Colonic mucosa (tissue), 4 donors: ENCODE measurements around the gene OR51B6. TPM values are rescaled to one million over a fixed set of nuclear protein-coding genes. Genes with fewer than 3 reads are reported as not detected.

Experiments
- DNase-seq: peaks from one replicate; pipeline ENCODE4 v3.0.0-alpha.2; 2020
- H3K27ac ChIP-seq: fragments of 200-600 bp; one replicate; pipeline ENCODE4 v1.8.0; 2021
- H3K27me3 ChIP-seq: fragments of 200-600 bp; one replicate; pipeline ENCODE4 v1.8.0; 2021
- H3K36me3 ChIP-seq: fragments of 200-600 bp; one replicate; pipeline ENCODE4 v1.8.0; 2021
- H3K4me1 ChIP-seq: fragments of 200-600 bp; one replicate; pipeline ENCODE4 v1.8.0; 2021; ENCODE audit warnings: mild to moderate bottlenecking
- H3K4me3 ChIP-seq: fragments of 200-600 bp; one replicate; pipeline ENCODE4 v1.8.0; 2021
- H3K9ac ChIP-seq, 2 donors: one replicate each; pipeline ENCODE4 v1.7.0; 2013; ENCODE audit warnings: control low read depth in 2 of 2, low read depth in 2 of 2, low read length in 2 of 2
- H3K9me3 ChIP-seq: fragments of 200-600 bp; one replicate; pipeline ENCODE4 v1.8.0; 2021
- intact Hi-C: fragments of 100-400 bp; cut with DNase I; formaldehyde crosslinking; loops from one replicate; pipeline ENCODE4 v1.14.1; 2022
- total RNA-seq, 2 donors: library from RNA; stranded (reverse); fragmentation: NEBNext Ultra II Directional in 1 of 2; extraction: Animal tissue kit (Norgen Biotek cat#: 25700) in 1 of 2; gene quantifications; one replicate each; pipeline ENCODE4 v1.2.1, GENCODE V29; 2021
- TF ChIP-seq, protein P1 (sequence below): fragments of 200-600 bp; IDR thresholded peaks from one replicate; pipeline ENCODE4 v1.8.0; 2022; ENCODE audit warnings: antibody characterized with exemption, mild to moderate bottlenecking
- donor health status: healthy.
- donor health status: DM: no; HTN: no; CAD: no.
- donor health status: DM: no; HTN: no; CAD: no.

OR51B6 gene
- total RNA-seq, 2 donors from 2014 or later = not detected

DNA sequence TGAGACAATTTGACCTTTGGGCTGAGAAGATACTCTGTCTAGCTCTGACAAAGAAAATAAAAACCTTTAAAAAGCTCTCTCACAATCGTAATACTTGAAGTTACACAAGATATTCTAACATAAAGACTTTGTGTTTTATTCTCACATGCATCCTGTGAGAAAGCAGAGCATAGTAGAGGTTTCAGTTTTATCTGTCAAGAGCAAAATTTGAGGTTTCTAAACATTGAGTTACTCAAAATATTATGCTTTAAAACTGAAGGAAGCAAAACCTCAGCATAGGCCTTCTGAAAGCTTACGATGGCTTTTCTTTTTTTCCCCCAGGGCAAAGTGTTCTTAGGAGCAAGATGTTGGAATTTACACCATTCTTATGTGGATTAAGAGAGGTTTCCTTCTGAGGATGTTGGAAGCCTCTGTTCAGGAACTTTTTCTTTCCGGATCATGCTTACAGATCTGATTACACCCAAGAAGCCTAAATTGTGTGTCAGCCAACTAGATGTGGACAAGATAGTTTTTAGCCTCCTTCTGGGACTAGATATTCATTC lies 17.3 kb downstream of the OR51B6 start:
- no peak overlapping the region for H3K9ac ChIP-seq
- no peak for DNase-seq
- no peaks in the 10 kb centered on the region for H3K36me3 ChIP-seq
- TF ChIP-seq, protein P1, sequence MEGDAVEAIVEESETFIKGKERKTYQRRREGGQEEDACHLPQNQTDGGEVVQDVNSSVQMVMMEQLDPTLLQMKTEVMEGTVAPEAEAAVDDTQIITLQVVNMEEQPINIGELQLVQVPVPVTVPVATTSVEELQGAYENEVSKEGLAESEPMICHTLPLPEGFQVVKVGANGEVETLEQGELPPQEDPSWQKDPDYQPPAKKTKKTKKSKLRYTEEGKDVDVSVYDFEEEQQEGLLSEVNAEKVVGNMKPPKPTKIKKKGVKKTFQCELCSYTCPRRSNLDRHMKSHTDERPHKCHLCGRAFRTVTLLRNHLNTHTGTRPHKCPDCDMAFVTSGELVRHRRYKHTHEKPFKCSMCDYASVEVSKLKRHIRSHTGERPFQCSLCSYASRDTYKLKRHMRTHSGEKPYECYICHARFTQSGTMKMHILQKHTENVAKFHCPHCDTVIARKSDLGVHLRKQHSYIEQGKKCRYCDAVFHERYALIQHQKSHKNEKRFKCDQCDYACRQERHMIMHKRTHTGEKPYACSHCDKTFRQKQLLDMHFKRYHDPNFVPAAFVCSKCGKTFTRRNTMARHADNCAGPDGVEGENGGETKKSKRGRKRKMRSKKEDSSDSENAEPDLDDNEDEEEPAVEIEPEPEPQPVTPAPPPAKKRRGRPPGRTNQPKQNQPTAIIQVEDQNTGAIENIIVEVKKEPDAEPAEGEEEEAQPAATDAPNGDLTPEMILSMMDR = no peak
- intact Hi-C loops = no loop called here
- no peaks in the 10 kb centered on the region for H3K9me3 ChIP-seq
- H3K4me3 ChIP-seq = no peak overlapping the region
- no peaks in the 10 kb centered on the region for H3K4me1 ChIP-seq
- no peak overlapping the region for H3K27ac ChIP-seq
- no peaks in the 10 kb centered on the region for H3K27me3 ChIP-seq

- TF ChIP-seq, protein P1 = no peak
- DNase-seq = no peak
These were observed 18.5 kb downstream of the OR51B6 start for GRCh38 chr11:5369789-5370188.

GRCh38 chr11:5380740-5381342 lies 29.5 kb downstream of the OR51B6 start:
- TF ChIP-seq, protein P1 = peak; percentile 48
- DNase-seq = peak; percentile 48
- H3K27me3 ChIP-seq = no peaks in the 10 kb centered on the region
- no peak overlapping the region for H3K4me3 ChIP-seq
- intact Hi-C loops = loop anchor here (5.0 to 10.0 kb wide), 2 partner anchors 256 to 754 kb away; no protein-coding TSS in a partner anchor
- H3K36me3 ChIP-seq = no peaks in the 10 kb centered on the region
- no peaks in the 10 kb centered on the region for H3K9me3 ChIP-seq
- no peaks in the 10 kb centered on the region for H3K4me1 ChIP-seq
- no peak overlapping the region for H3K9ac ChIP-seq
- no peak overlapping the region for H3K27ac ChIP-seq

More at GRCh38 chr11:5369789-5370188, 18.5 kb downstream of the OR51B6 start:
- Histone ChIP-seq H3K9me3 (no peaks in the 10 kb centered on the region), H3K27ac (no peak overlapping the region), H3K4me3 (no peak overlapping the region), H3K36me3 (no peaks in the 10 kb centered on the region), H3K9ac (no peak overlapping the region), H3K27me3 (no peaks in the 10 kb centered on the region), H3K4me1 (no peaks in the 10 kb centered on the region)
- intact Hi-C loops = no loop called here

GRCh38 chr11:5383576-5383975 lies 32.3 kb downstream of the OR51B6 start, which contains the start of gene OR51M1:
Gene OR51M1, plus strand, starts transcription at chr11:5383812. Its CDS starts 5,587 bp downstream, at chr11:5389399.
- no peaks in the 10 kb centered on the region for H3K4me1 ChIP-seq
- H3K9ac ChIP-seq = no peak within 1 kb of the TSS
- intact Hi-C loops = loop anchor here (5.0 to 10.0 kb wide), 2 partner anchors 259 to 756 kb away; no protein-coding TSS in a partner anchor
- H3K36me3 ChIP-seq = no peaks in the 10 kb centered on the region
- no peak within 1 kb of the TSS for H3K27ac ChIP-seq
- TF ChIP-seq, protein P1 = no peak
- no peak within 1 kb of the TSS for H3K4me3 ChIP-seq
- no peaks in the 10 kb centered on the region for H3K27me3 ChIP-seq
- H3K9me3 ChIP-seq = no peaks in the 10 kb centered on the region
- no peak for DNase-seq

DNA sequence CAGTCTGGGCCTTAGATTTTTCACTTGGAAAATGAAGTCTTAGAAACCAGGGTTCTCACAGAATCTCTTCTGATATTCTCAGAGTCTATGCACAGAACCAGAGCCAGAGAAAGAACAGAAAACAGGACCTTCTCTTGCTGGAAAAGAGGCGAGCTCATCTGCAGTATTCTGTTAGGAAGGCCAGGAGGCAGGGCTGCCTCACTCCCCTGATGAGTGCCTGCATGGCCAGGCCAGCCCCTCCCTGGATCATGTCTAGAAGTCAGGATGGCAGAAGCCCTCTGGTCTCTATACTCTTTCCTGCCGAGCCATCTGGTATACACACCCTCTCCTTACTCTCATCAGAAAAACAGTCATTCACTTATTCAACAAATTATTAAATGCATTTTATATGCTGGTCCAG lies 33.0 kb downstream of the OR51B6 start:
- Histone ChIP-seq H3K27me3 (no peaks in the 10 kb centered on the region), H3K36me3 (no peaks in the 10 kb centered on the region), H3K9me3 (no peaks in the 10 kb centered on the region), H3K4me1 (no peaks in the 10 kb centered on the region), H3K9ac (no peak overlapping the region), H3K27ac (no peak overlapping the region), H3K4me3 (no peak overlapping the region)
- intact Hi-C loops = loop anchor here (5.0 to 10.0 kb wide), 2 partner anchors 260 to 757 kb away; no protein-coding TSS in a partner anchor
- TF ChIP-seq, protein P1 = no peak
- DNase-seq = no peak
